Type B pancreatic cell (in vitro differentiated cells): ENCODE data around the gene EPG5. TPM values are rescaled to one million over a fixed set of nuclear protein-coding genes. Genes with fewer than 3 reads are reported as not detected.
"Not testable (repeated sequence)": the region's sequence is repeated elsewhere in the genome, so short reads cannot be mapped to it uniquely, and the experiment has no call there.

Experiments used
- DNase-seq: peaks from one replicate; pipeline ENCODE4 v3.0.0; 2021; ENCODE audit warnings: mixed read lengths; ENCODE audit not compliant: unreplicated experiment; ENCODE audit errors: extremely low spot score
- H3K27ac Mint-ChIP-seq: 2 replicates; pipeline ENCODE4 v1.8.0; 2021; ENCODE audit warnings: mild to moderate bottlenecking, mixed read lengths
- H3K27me3 Mint-ChIP-seq: 2 replicates; pipeline ENCODE4 v1.8.0; 2021; ENCODE audit warnings: mixed read lengths
- H3K36me3 Mint-ChIP-seq: 2 replicates; pipeline ENCODE4 v1.8.0; 2021; ENCODE audit warnings: mixed read lengths
- H3K4me1 Mint-ChIP-seq: one replicate; pipeline ENCODE4 v1.8.0; 2021; ENCODE audit warnings: mixed read lengths; ENCODE audit not compliant: unreplicated experiment
- H3K4me3 Mint-ChIP-seq: 2 replicates; pipeline ENCODE4 v1.8.0; 2021; ENCODE audit warnings: mild to moderate bottlenecking, mixed read lengths
- H3K9me3 Mint-ChIP-seq: 2 replicates; pipeline ENCODE4 v1.8.0; 2021; ENCODE audit warnings: mixed read lengths
- total RNA-seq: library from RNA; stranded (reverse); gene quantifications from 2 replicates; pipeline ENCODE4 v1.2.1, GENCODE V29; 2021; ENCODE audit warnings: low replicate concordance
- TF ChIP-seq, protein P1 (sequence below): fragments of 200-600 bp; sonication (generic); conservative IDR thresholded peaks from 2 replicates; pipeline ENCODE4 v1.5.0; 2021; ENCODE audit warnings: antibody characterized with exemption, mild to moderate bottlenecking

Gene EPG5
- total RNA-seq, 1 donor from 2014 or later, result 27.9 TPM

DNA sequence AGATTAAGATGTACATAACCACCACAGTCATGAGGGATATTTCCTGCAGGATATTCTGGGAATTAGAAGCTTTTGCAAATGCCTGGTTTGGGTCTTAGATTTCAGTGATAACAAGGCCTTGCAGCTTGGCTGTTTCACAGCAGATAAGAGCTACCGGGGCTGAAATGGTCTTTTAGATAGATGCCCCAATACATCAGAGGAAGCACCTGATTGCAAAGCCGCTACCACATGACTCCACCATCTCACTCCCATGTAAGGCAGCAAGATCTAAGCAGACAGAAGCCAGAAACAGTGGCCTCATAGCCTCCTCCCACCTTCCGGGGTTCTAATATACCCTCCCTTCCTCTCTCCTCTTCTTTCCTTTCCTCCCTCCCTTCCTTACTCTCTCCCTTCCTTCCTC, 31.1 kb upstream of the EPG5 start:
- Mint-ChIP-seq H3K9me3 (no peaks in the 10 kb centered on the region), H3K4me3 (no peak overlapping the region), H3K27ac (no peak overlapping the region), H3K4me1 (peaks cover 5% of the 10 kb centered on the region), H3K36me3 (peaks cover 18% of the 10 kb centered on the region), H3K27me3 (no peaks in the 10 kb centered on the region)
- DNase-seq, result no peak
- TF ChIP-seq, protein P1, sequence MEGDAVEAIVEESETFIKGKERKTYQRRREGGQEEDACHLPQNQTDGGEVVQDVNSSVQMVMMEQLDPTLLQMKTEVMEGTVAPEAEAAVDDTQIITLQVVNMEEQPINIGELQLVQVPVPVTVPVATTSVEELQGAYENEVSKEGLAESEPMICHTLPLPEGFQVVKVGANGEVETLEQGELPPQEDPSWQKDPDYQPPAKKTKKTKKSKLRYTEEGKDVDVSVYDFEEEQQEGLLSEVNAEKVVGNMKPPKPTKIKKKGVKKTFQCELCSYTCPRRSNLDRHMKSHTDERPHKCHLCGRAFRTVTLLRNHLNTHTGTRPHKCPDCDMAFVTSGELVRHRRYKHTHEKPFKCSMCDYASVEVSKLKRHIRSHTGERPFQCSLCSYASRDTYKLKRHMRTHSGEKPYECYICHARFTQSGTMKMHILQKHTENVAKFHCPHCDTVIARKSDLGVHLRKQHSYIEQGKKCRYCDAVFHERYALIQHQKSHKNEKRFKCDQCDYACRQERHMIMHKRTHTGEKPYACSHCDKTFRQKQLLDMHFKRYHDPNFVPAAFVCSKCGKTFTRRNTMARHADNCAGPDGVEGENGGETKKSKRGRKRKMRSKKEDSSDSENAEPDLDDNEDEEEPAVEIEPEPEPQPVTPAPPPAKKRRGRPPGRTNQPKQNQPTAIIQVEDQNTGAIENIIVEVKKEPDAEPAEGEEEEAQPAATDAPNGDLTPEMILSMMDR, result no peak

DNA sequence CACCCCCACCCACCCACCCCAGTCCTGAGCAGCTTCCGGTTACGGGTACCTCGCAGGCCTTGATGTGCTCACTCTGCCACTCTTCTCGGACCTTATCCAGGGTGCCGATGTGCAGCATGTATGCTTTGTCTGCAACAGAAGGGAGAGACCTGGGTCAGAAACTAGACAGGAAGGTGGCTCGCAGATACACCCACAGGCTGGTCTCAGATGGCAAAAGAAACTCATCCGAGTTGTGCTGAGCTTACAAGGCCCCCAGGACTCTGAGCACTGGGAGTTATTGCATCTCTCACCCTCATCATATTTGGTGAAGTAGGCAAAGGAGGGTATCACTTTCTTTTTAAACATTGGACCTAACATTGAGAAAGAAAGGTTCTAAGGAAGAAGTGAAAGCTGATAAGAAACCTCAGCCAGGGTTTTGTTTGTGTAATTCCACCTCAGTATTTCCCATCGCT, 30.6 kb upstream of the EPG5 start:
- TF ChIP-seq, protein P1, result no peak
- H3K27me3 Mint-ChIP-seq, result no peaks in the 10 kb centered on the region
- no peak for DNase-seq
- H3K4me1 Mint-ChIP-seq, result peaks cover 5% of the 10 kb centered on the region
- no peak overlapping the region for H3K27ac Mint-ChIP-seq
- peaks cover 15% of the 10 kb centered on the region for H3K36me3 Mint-ChIP-seq
- no peaks in the 10 kb centered on the region for H3K9me3 Mint-ChIP-seq
- H3K4me3 Mint-ChIP-seq, result no peak overlapping the region

DNA sequence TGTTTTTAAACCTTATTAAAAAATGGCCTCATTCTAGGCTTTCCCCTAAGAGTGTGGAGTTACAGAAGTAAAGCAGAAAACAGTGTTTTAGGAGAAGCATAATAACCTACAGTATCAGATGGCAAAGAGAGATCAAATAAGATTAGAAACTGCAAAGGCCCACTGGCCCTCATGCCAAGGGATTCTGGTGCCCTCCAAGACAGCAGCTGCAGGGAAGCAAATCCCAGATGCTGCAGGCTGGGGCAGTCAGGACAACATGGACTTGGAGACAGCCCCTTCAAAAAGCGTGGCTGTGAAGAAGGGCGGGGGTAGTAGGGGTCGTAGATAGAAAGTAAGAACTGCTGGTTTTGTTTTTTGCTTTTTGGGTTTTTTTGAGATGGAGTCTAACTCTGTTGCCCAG, 28.3 kb upstream of the EPG5 start:
- Mint-ChIP-seq H3K36me3 (peaks cover 3% of the 10 kb centered on the region), H3K4me1 (peaks cover 5% of the 10 kb centered on the region), H3K27me3 (no peaks in the 10 kb centered on the region), H3K4me3 (no peak overlapping the region), H3K9me3 (no peaks in the 10 kb centered on the region), H3K27ac (no peak overlapping the region)
- TF ChIP-seq, protein P1, result no peak
- no peak for DNase-seq

GRCh38 chr18:45993438-45993837, 26.3 kb upstream of the EPG5 start:
- peaks cover 4% of the 10 kb centered on the region for H3K4me1 Mint-ChIP-seq
- H3K4me3 Mint-ChIP-seq, result no peak overlapping the region
- no peaks in the 10 kb centered on the region for H3K27me3 Mint-ChIP-seq
- no peaks in the 10 kb centered on the region for H3K9me3 Mint-ChIP-seq
- no peak for DNase-seq
- TF ChIP-seq, protein P1, result no peak
- H3K27ac Mint-ChIP-seq, result peak overlapping the region; percentile 4
- H3K36me3 Mint-ChIP-seq, result peaks cover 8% of the 10 kb centered on the region

DNA sequence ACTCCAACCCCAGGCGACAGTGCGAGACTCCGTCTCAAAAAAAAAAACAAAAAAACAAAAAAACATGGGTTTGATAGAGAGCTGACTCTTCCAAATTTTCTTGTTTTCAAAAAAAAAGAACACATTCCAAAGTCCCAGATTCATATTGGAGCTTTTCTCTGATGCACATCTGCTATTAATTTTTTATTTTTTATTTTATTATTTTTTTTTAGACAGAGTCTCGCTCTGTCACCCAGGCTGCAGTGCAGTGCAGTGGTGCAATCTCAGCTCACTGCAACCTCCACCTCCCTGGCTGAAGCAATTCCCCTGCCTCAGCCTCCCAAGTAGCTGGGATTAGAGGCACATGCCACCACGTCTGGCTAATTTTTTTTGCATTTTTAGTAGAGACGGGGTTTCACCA, 25.4 kb upstream of the EPG5 start:
- H3K4me3 Mint-ChIP-seq, H3K27me3 Mint-ChIP-seq, DNase-seq, H3K27ac Mint-ChIP-seq, H3K9me3 Mint-ChIP-seq, H3K4me1 Mint-ChIP-seq: not testable (repeated sequence)
- H3K36me3 Mint-ChIP-seq, result peaks cover 13% of the 10 kb centered on the region

DNA sequence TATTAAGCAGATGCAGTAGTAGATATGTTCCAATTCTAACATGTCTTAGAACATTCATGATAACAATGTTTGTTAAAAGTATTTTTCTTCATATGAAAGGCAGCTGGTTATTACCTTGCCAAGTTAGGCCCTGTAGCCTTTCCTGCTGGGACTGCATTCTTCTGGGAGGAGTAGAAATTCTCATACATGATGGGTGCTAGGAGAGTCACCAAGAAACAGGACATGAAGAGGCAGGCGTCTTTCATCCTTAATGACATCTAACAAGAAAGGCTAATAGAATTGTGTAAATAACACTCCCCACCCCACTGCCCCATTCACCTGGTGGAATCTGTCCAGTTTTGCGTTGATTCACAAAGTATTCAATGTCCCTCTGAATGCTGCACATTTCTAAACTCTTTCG, 24.7 kb upstream of the EPG5 start:
- H3K27ac Mint-ChIP-seq, result no peak overlapping the region
- DNase-seq, result no peak
- TF ChIP-seq, protein P1, result no peak
- H3K4me3 Mint-ChIP-seq, result no peak overlapping the region
- no peaks in the 10 kb centered on the region for H3K27me3 Mint-ChIP-seq
- H3K9me3 Mint-ChIP-seq, result no peaks in the 10 kb centered on the region
- H3K4me1 Mint-ChIP-seq, result no peaks in the 10 kb centered on the region
- H3K36me3 Mint-ChIP-seq, result peaks cover 13% of the 10 kb centered on the region
